ENCODE measurements around the gene TSPAN16.
"Not testable (repeated sequence)": the region's sequence is repeated elsewhere in the genome, so short reads cannot be mapped to it uniquely, and the experiment has no call there.

TSPAN16 gene

GRCh38 chr19:11300811-11301120 lies 4.8 kb downstream of the TSPAN16 start:
- Histone ChIP-seq H3K9ac (ENCODE audit: low read length) (no peak overlapping the region), H3K27ac (ENCODE audit: low read depth, low read length, poor library complexity, severe bottlenecking) (no peak overlapping the region), H3K4me2 (ENCODE audit: low read length) (no peak overlapping the region), H3K9me2 (ENCODE audit: low read depth, low read length) (no peaks in the 10 kb centered on the region), H3K36me3 (ENCODE audit: insufficient read depth, low read length) (no peaks in the 10 kb centered on the region), H3K4me1 (ENCODE audit: insufficient read depth, low read length, severe bottlenecking) (no peaks in the 10 kb centered on the region), H3K9me3 (ENCODE audit: low read length) (no peaks in the 10 kb centered on the region), H3K79me2 (ENCODE audit: insufficient read depth, low read length) (no peaks in the 10 kb centered on the region), H3F3A (ENCODE audit: insufficient read depth, low read length) (no peaks in the 10 kb centered on the region), H4K20me1 (ENCODE audit: insufficient read depth, low read length) (no peaks in the 10 kb centered on the region), H2AFZ (ENCODE audit: low read length) (no peak overlapping the region), H3K27me3 (ENCODE audit: insufficient read depth, low read length) (no peaks in the 10 kb centered on the region; the same call in 1 of the 2 replicates), H3K4me3 (ENCODE audit: low read depth, low read length, poor library complexity, severe bottlenecking) (no peak overlapping the region)
- TF ChIP-seq CTCF (IDR thresholded peaks at IDR 0.05; ENCODE audit: low read length) (no peak), EZH2 (IDR thresholded peaks at IDR 0.05; ENCODE audit: borderline replicate concordance, low read length) (no peak)

- no peaks in the 10 kb centered on the region for H3K36me3 ChIP-seq (ENCODE audit: insufficient read depth, low read length)
- no peaks in the 10 kb centered on the region for H3K27me3 ChIP-seq (ENCODE audit: insufficient read depth, low read length)
- no peak overlapping the region for H2AFZ ChIP-seq (ENCODE audit: low read length)
- no peaks in the 10 kb centered on the region for H3F3A ChIP-seq (ENCODE audit: insufficient read depth, low read length)
- H3K4me2 ChIP-seq (ENCODE audit: low read length), result no peak overlapping the region
- H3K4me3 ChIP-seq (ENCODE audit: low read depth, low read length, poor library complexity, severe bottlenecking), result no peak overlapping the region
- no peak overlapping the region for H3K9ac ChIP-seq (ENCODE audit: low read length)
- H3K9me3 ChIP-seq (ENCODE audit: low read length), result no peaks in the 10 kb centered on the region
- H3K4me1 ChIP-seq (ENCODE audit: insufficient read depth, low read length, severe bottlenecking), result no peaks in the 10 kb centered on the region
- no peaks in the 10 kb centered on the region for H3K79me2 ChIP-seq (ENCODE audit: insufficient read depth, low read length)
- H3K27ac ChIP-seq (ENCODE audit: low read depth, low read length, poor library complexity, severe bottlenecking), result no peak overlapping the region
- H3K9me2 ChIP-seq (ENCODE audit: low read depth, low read length), result no peaks in the 10 kb centered on the region
- TF ChIP-seq EZH2 (IDR thresholded peaks at IDR 0.05; ENCODE audit: borderline replicate concordance, low read length), result no peak
- no peak for TF ChIP-seq CTCF (IDR thresholded peaks at IDR 0.05; ENCODE audit: low read length)
- no peaks in the 10 kb centered on the region for H4K20me1 ChIP-seq (ENCODE audit: insufficient read depth, low read length)
Observed at GRCh38 chr19:11304936-11305335, 9.0 kb downstream of the TSPAN16 start.

GRCh38 chr19:11306337-11306736 lies 10.4 kb downstream of the TSPAN16 start:
- no peaks in the 10 kb centered on the region for H4K20me1 ChIP-seq (ENCODE audit: insufficient read depth, low read length)
- H3K4me2 ChIP-seq (ENCODE audit: low read length), result no peak overlapping the region
- H3K27ac ChIP-seq (ENCODE audit: low read depth, low read length, poor library complexity, severe bottlenecking), result no peak overlapping the region
- no peaks in the 10 kb centered on the region for H3K27me3 ChIP-seq (ENCODE audit: insufficient read depth, low read length)
- no peaks in the 10 kb centered on the region for H3K4me1 ChIP-seq (ENCODE audit: insufficient read depth, low read length, severe bottlenecking)
- H3K36me3 ChIP-seq (ENCODE audit: insufficient read depth, low read length), result no peaks in the 10 kb centered on the region
- H3K4me3 ChIP-seq (ENCODE audit: low read depth, low read length, poor library complexity, severe bottlenecking), result no peak overlapping the region
- no peak for TF ChIP-seq EZH2 (IDR thresholded peaks at IDR 0.05; ENCODE audit: borderline replicate concordance, low read length)
- TF ChIP-seq CTCF (IDR thresholded peaks at IDR 0.05; ENCODE audit: low read length), result no peak
- H3K9ac ChIP-seq (ENCODE audit: low read length), result no peak overlapping the region
- no peaks in the 10 kb centered on the region for H3F3A ChIP-seq (ENCODE audit: insufficient read depth, low read length)
- no peaks in the 10 kb centered on the region for H3K79me2 ChIP-seq (ENCODE audit: insufficient read depth, low read length)
- no peaks in the 10 kb centered on the region for H3K9me2 ChIP-seq (ENCODE audit: low read depth, low read length)
- no peak overlapping the region for H2AFZ ChIP-seq (ENCODE audit: low read length)
- H3K9me3 ChIP-seq (ENCODE audit: low read length), result no peaks in the 10 kb centered on the region

- peak overlapping the region; percentile 47 for H3K27ac ChIP-seq (ENCODE audit: low read depth, low read length, poor library complexity, severe bottlenecking)
- not testable (repeated sequence) for H3K79me2 ChIP-seq (ENCODE audit: insufficient read depth, low read length); H3F3A ChIP-seq (ENCODE audit: insufficient read depth, low read length); H3K9me2 ChIP-seq (ENCODE audit: low read depth, low read length); H3K9me3 ChIP-seq (ENCODE audit: low read length); H3K36me3 ChIP-seq (ENCODE audit: insufficient read depth, low read length); H2AFZ ChIP-seq (ENCODE audit: low read length); H4K20me1 ChIP-seq (ENCODE audit: insufficient read depth, low read length); H3K27me3 ChIP-seq (ENCODE audit: insufficient read depth, low read length)
- peaks cover 40% of the 10 kb centered on the region for H3K4me1 ChIP-seq (ENCODE audit: insufficient read depth, low read length, severe bottlenecking)
- H3K9ac ChIP-seq (ENCODE audit: low read length), result peak overlapping the region; percentile 63; the same call in 1 of the 2 replicates
- H3K4me2 ChIP-seq (ENCODE audit: low read length), result peak overlapping the region; percentile 52; the same call in 1 of the 2 replicates
- H3K4me3 ChIP-seq (ENCODE audit: low read depth, low read length, poor library complexity, severe bottlenecking), result peak overlapping the region; percentile 60
Observed at GRCh38 chr19:11320278-11320995, 24.5 kb downstream of the TSPAN16 start.
